Naive B cell (primary cell): ENCODE measurements around the gene PRDM15. TPM values are rescaled to one million over a fixed set of nuclear protein-coding genes. Genes with fewer than 3 reads are reported as not detected.

Source experiments
- ATAC-seq, 2 donors: fragments of 150-1000 bp; cut with Tn5 transposase; 2 replicates each; pipeline ENCODE4 v1.10.0; 2021; ENCODE audit warnings: low read depth in 2 of 2, mild to moderate bottlenecking in 2 of 2, moderate library complexity in 2 of 2
- DNase-seq: peaks from one replicate; pipeline ENCODE4 v3.0.0; 2022
- H3K27ac Mint-ChIP-seq, 6 donors: one replicate each; pipeline ENCODE4 v1.8.0; 2020 to 2022; ENCODE audit warnings: mild to moderate bottlenecking in 6 of 6, mixed read lengths in 6 of 6, moderate library complexity in 5 of 6, inconsistent platforms in 2 of 6
- H3K27me3 Mint-ChIP-seq, 3 donors: one replicate each; pipeline ENCODE4 v1.8.0; 2021 to 2022; ENCODE audit warnings: mixed read lengths in 3 of 3, mild to moderate bottlenecking in 1 of 3
- H3K36me3 Mint-ChIP-seq, 2 donors: one replicate each; pipeline ENCODE4 v1.8.0; 2020 to 2022; ENCODE audit warnings: mixed read lengths in 2 of 2, inconsistent platforms in 1 of 2, mild to moderate bottlenecking in 1 of 2
- H3K4me1 Mint-ChIP-seq, 3 donors: one replicate each; pipeline ENCODE4 v1.8.0; 2020 to 2022; ENCODE audit warnings: mixed read lengths in 3 of 3, inconsistent platforms in 1 of 3, mild to moderate bottlenecking in 1 of 3, moderate library complexity in 1 of 3
- H3K4me3 Mint-ChIP-seq, 8 donors: one replicate each; pipeline ENCODE4 v1.8.0; 2020 to 2022; ENCODE audit warnings: mild to moderate bottlenecking in 8 of 8, mixed read lengths in 8 of 8, moderate library complexity in 8 of 8, inconsistent platforms in 2 of 8
- H3K9me3 Mint-ChIP-seq, 7 donors: one replicate each; pipeline ENCODE4 v1.8.0; 2020 to 2022; ENCODE audit warnings: mixed read lengths in 7 of 7, mild to moderate bottlenecking in 5 of 7, inconsistent platforms in 2 of 7, moderate library complexity in 1 of 7
- polyA plus RNA-seq, 6 donors: library from polyadenylated mRNA; unstranded; fragments of 300-500 nt; fragmentation: Illumina TruSeq; gene quantifications; one replicate each; pipeline ENCODE4 v1.2.3, GENCODE V29; 2021; ENCODE audit warnings: low read depth in 6 of 6

PRDM15 gene
- polyA plus RNA-seq, 6 donors from 2014 or later: 0.91 to 3.7 (median 1.4) TPM; not detected in 1

- Mint-ChIP-seq H3K27ac (no peak overlapping the region), H3K36me3 (no peaks in the 10 kb centered on the region), H3K4me1 (peaks cover 2% of the 10 kb centered on the region in 3 donors), H3K9me3 (peaks cover 0 to 3% (median 0%) of the 10 kb centered on the region in 7 donors), H3K4me3 (no peak overlapping the region), H3K27me3 (peaks cover 37 to 66% (median 39%) of the 10 kb centered on the region in 3 donors)
- DNase-seq: no peak
- no peak for ATAC-seq
These were observed 94.6 kb downstream of the PRDM15 start for GRCh38 chr21:41784456-41785102.

- H3K4me3 Mint-ChIP-seq: no peak overlapping the region
- DNase-seq (no peak), ATAC-seq (no peak)
- H3K27ac Mint-ChIP-seq: no peak overlapping the region
- peaks cover 41 to 71% (median 44%) of the 10 kb centered on the region in 3 donors for H3K27me3 Mint-ChIP-seq
- peaks cover 4 to 11% (median 5%) of the 10 kb centered on the region in 3 donors for H3K4me1 Mint-ChIP-seq
- H3K36me3 Mint-ChIP-seq: no peaks in the 10 kb centered on the region
- H3K9me3 Mint-ChIP-seq: peaks cover 0 to 3% (median 0%) of the 10 kb centered on the region in 7 donors
These were observed 95.5 kb downstream of the PRDM15 start for GRCh38 chr21:41783476-41784180.

GRCh38 chr21:41781050-41781410, 98.1 kb downstream of the PRDM15 start:
- ATAC-seq (no peak), DNase-seq (no peak)
- Mint-ChIP-seq H3K36me3 (no peaks in the 10 kb centered on the region), H3K27me3 (peaks cover 44 to 86% (median 58%) of the 10 kb centered on the region in 3 donors), H3K4me3 (no peak overlapping the region), H3K4me1 (peaks cover 4 to 17% (median 5%) of the 10 kb centered on the region in 3 donors), H3K27ac (no peak overlapping the region), H3K9me3 (peaks cover 0 to 3% (median 0%) of the 10 kb centered on the region in 7 donors)

GRCh38 chr21:41780337-41781049, 98.7 kb downstream of the PRDM15 start:
- ATAC-seq: no peak
- Mint-ChIP-seq H3K27ac (no peak overlapping the region), H3K4me1 (peaks cover 4 to 17% (median 5%) of the 10 kb centered on the region in 3 donors), H3K36me3 (no peaks in the 10 kb centered on the region), H3K27me3 (peaks cover 47 to 86% (median 63%) of the 10 kb centered on the region in 3 donors), H3K9me3 (peaks cover 0 to 3% (median 0%) of the 10 kb centered on the region in 7 donors), H3K4me3 (no peak overlapping the region)
- DNase-seq: no peak

- H3K4me1 Mint-ChIP-seq: peaks cover 4 to 17% (median 5%) of the 10 kb centered on the region in 3 donors
- H3K27ac Mint-ChIP-seq: peak overlapping the region in 1 of 6 donors; percentile 1
- H3K4me3 Mint-ChIP-seq: peak overlapping the region in 4 of 8 donors; percentile 9 to 72 (median 38)
These were observed 99.5 kb downstream of the PRDM15 start for GRCh38 chr21:41779659-41780058.

GRCh38 chr21:41778930-41779600, 100.1 kb downstream of the PRDM15 start:
- Mint-ChIP-seq H3K27ac (peak overlapping the region in 2 of 6 donors; percentile 38 to 76), H3K9me3 (peaks cover 0 to 3% (median 0%) of the 10 kb centered on the region in 7 donors), H3K27me3 (peaks cover 53 to 86% (median 67%) of the 10 kb centered on the region in 3 donors), H3K4me1 (peaks cover 4 to 17% (median 5%) of the 10 kb centered on the region in 3 donors), H3K4me3 (peak overlapping the region in 3 of 8 donors; percentile 9 to 72 (median 40)), H3K36me3 (no peaks in the 10 kb centered on the region)
- ATAC-seq: peak; percentile 21 to 52
- DNase-seq: no peak

More at GRCh38 chr21:41779659-41780058, 99.5 kb downstream of the PRDM15 start:
- H3K27me3 Mint-ChIP-seq: peaks cover 52 to 86% (median 67%) of the 10 kb centered on the region in 3 donors
- ATAC-seq: no peak
- H3K9me3 Mint-ChIP-seq: peaks cover 0 to 3% (median 0%) of the 10 kb centered on the region in 7 donors
- no peaks in the 10 kb centered on the region for H3K36me3 Mint-ChIP-seq
- no peak for DNase-seq

GRCh38 chr21:41777951-41778815, 101.0 kb downstream of the PRDM15 start:
- Mint-ChIP-seq H3K27ac (peak overlapping the region in 2 of 6 donors; percentile 38 to 76), H3K4me1 (peaks cover 4 to 17% (median 5%) of the 10 kb centered on the region in 3 donors), H3K9me3 (peaks cover 0 to 3% (median 0%) of the 10 kb centered on the region in 7 donors), H3K27me3 (peaks cover 53 to 83% (median 65%) of the 10 kb centered on the region in 3 donors), H3K4me3 (no peak overlapping the region), H3K36me3 (no peaks in the 10 kb centered on the region)
- DNase-seq (no peak), ATAC-seq (no peak)

GRCh38 chr21:41776778-41777177, 102.4 kb downstream of the PRDM15 start:
- no peak overlapping the region for H3K4me3 Mint-ChIP-seq
- ATAC-seq (no peak), DNase-seq (no peak)
- H3K27ac Mint-ChIP-seq: no peak overlapping the region
- peaks cover 59 to 89% (median 76%) of the 10 kb centered on the region in 3 donors for H3K27me3 Mint-ChIP-seq
- no peaks in the 10 kb centered on the region for H3K36me3 Mint-ChIP-seq
- H3K9me3 Mint-ChIP-seq: peaks cover 0 to 3% (median 0%) of the 10 kb centered on the region in 7 donors
- H3K4me1 Mint-ChIP-seq: peaks cover 4 to 17% (median 5%) of the 10 kb centered on the region in 3 donors

GRCh38 chr21:41775149-41775472, 104.0 kb downstream of the PRDM15 start:
- ATAC-seq: no peak
- Mint-ChIP-seq H3K27me3 (peaks cover 61 to 94% (median 83%) of the 10 kb centered on the region in 3 donors), H3K9me3 (peaks cover 0 to 3% (median 0%) of the 10 kb centered on the region in 7 donors), H3K27ac (no peak overlapping the region), H3K4me3 (no peak overlapping the region), H3K4me1 (peaks cover 4 to 17% (median 12%) of the 10 kb centered on the region in 3 donors), H3K36me3 (no peaks in the 10 kb centered on the region)
- no peak for DNase-seq

- H3K27ac Mint-ChIP-seq: no peak overlapping the region
- DNase-seq: no peak
- ATAC-seq: no peak
- H3K36me3 Mint-ChIP-seq: no peaks in the 10 kb centered on the region
- no peak overlapping the region for H3K4me3 Mint-ChIP-seq
- H3K27me3 Mint-ChIP-seq: peaks cover 60 to 94% (median 83%) of the 10 kb centered on the region in 3 donors
- peaks cover 0 to 2% (median 0%) of the 10 kb centered on the region in 7 donors for H3K9me3 Mint-ChIP-seq
- peaks cover 4 to 15% (median 14%) of the 10 kb centered on the region in 3 donors for H3K4me1 Mint-ChIP-seq
These were observed 104.5 kb downstream of the PRDM15 start for GRCh38 chr21:41774467-41775148.

- peaks cover 0 to 2% (median 0%) of the 10 kb centered on the region in 7 donors for H3K9me3 Mint-ChIP-seq
- no peak overlapping the region for H3K4me3 Mint-ChIP-seq
- DNase-seq: no peak
These were observed 106.6 kb downstream of the PRDM15 start for GRCh38 chr21:41772351-41773080.

More at GRCh38 chr21:41772351-41773080, 106.6 kb downstream of the PRDM15 start:
- ATAC-seq: no peak
- peaks cover 73 to 95% (median 94%) of the 10 kb centered on the region in 3 donors for H3K27me3 Mint-ChIP-seq
- H3K4me1 Mint-ChIP-seq: peaks cover 17 to 33% (median 18%) of the 10 kb centered on the region in 3 donors
- peak overlapping the region in 1 of 6 donors; percentile 37 for H3K27ac Mint-ChIP-seq
- H3K36me3 Mint-ChIP-seq: peaks cover 2 to 4% of the 10 kb centered on the region in 2 donors
